Right renal cortex interstitium (tissue), 3 donors: Measurements from ENCODE around the gene CEMIP. TPM values are rescaled to one million over a fixed set of nuclear protein-coding genes. Genes with fewer than 3 reads are reported as not detected.

ENCODE experiments used
- DNase-seq, 3 donors: peaks; one replicate each; pipeline ENCODE4 v3.0.0-alpha.2; 2013; ENCODE audit warnings: low read depth in 3 of 3, low spot score in 2 of 3
- polyA plus RNA-seq, 3 donors: library from polyadenylated mRNA; unstranded; fragments of 120-200 nt; gene quantifications; one replicate each; pipeline ENCODE4 v1.2.1, GENCODE V29; 2013; ENCODE audit not compliant: insufficient read length in 3 of 3

The CEMIP gene
- polyA plus RNA-seq, 3 donors: 1.9 to 2.6 (median 2.5) TPM

DNA sequence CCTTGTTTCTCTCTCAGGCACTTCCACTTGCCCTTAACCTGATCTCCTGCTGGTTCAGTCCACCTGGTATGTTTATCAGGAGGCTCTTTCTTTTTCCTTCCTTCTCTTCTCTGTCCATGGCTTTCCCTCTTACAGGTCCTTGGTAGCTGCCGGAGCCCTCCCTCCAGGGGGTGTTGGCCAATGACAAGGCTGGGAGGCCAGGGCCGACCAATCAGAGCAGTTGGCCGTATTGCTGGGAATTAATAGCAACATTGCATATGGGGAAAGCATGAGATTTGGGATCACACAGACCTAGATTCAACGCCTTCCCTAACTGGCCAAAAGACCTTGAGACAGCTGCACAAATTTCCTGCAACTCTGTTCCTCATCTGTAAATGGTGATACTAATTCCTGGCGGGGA, 62.4 kb downstream of the CEMIP start:
- no peak for DNase-seq

DNA sequence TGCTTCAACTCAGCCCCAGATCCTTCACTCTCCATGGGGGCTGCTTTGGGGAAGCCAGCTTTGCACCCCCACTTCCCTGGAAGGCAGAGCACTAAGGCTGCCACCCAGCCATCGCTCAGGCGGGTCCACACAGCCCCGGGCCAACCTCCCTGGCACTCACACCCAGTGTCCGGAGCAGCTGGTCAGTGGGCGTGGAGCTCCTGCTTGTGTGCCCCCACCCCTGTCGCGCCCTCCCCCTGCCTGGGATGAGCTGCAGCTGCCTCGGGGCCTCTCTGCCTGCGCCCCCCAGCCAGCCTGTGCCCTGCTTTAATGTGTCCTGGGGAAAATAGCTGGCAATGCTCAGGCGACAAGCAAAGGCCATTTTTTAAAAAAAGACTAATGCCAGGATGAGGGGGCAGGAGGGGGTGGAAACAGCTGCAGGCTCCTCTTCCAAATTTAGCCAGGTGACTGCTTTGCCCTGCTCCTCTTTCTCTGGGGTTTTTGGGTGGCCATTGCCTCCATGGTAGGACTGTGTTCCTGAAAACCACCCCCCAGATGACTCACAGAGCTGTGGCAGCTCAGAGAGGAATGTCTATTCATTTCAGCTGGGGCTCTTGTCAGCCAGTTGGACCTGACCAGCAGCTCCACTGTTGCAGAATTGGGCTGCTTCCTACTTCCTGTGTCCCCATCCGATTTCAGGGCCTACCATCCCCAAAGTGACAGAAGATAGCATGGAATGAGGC, 65.0 kb downstream of the CEMIP start:
- DNase-seq: no peak

DNA sequence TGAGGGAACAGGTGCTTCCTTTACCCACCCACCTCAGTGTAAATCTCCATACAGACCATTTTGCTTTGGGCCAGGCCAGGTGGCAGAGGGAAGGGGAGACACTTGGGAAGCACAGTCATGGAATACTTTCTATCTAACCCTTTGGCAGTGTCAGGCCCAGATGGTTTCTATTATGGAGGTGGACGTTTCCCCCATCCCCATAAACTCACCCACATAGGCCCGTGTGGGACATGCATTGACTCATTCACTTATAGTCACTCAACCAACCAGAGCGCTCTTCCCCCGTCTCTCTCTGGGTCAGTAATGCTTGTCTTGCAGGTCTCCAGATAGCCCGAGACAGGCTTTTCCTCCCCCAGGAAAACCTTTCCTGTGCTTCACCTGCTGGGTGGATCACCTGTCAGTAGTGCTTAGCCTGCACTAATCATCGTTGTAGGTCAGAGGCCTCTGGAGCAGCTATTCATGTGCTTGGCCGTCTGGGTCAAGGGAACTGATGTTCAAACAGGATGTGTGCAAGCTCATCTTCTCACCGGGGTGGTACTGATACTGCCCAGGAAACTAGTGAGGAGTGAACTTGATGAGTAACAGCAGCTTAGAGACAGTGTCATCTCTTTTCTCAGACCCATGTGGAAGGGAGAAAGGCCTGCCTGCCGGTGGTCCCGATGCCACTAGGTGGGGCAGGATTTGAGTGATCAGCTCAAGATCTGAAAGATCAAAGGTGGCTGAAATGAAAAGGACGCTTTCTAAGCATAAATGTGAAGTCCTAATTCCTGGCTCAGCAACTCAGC, 67.1 kb downstream of the CEMIP start:
- no peak for DNase-seq

DNA sequence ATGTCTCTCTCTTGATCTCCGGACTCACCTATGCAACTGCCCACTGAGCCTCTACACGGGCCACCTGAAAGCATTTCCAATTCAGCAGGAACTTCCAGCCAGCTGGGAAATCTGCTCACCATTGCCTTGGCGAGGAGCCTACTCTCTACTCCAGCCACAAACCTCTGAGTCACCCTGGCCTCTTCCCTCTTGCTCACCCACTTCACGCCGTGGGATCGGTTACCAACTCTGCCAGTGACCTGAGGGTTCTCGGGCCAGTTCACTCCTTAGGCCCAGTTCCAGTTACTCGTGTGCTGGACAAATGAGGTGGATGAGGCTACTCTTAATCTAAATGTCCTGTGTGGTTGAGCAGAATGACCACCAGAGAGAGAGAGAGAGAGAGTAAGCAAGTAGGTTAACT, 70.1 kb downstream of the CEMIP start:
- DNase-seq: no peak

DNA sequence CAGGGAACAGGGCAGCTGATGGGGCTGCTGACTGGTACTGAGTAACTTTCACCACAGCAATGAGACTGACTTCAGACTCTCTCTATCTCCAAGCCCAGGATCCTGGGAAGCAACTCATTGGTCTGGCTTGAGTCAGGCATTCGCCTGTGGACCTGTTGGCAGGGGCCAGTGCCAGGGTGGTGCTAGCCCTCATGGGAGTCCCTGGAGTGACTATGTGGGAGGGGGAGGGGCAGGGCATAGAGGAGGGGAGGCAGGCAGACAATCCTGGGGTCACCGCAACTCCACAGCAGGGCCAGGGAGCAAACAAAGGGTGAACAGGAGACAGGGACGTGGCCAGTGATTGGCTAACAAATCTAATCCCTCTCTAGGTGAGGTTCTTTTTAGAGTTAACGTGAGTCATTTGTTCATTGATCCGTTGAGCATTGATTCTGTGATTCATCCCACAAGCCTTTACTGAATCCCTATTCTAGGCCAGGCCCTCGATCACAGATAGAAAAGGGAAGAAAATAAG, 71.8 kb downstream of the CEMIP start:
- DNase-seq: no peak

GRCh38 chr15:80852676-80853075, 73.5 kb downstream of the CEMIP start:
- DNase-seq: no peak

- no peak for DNase-seq
Measured at GRCh38 chr15:80854104-80854503, 74.9 kb downstream of the CEMIP start.

GRCh38 chr15:80855206-80855605, 76.0 kb downstream of the CEMIP start:
- DNase-seq: no peak

DNA sequence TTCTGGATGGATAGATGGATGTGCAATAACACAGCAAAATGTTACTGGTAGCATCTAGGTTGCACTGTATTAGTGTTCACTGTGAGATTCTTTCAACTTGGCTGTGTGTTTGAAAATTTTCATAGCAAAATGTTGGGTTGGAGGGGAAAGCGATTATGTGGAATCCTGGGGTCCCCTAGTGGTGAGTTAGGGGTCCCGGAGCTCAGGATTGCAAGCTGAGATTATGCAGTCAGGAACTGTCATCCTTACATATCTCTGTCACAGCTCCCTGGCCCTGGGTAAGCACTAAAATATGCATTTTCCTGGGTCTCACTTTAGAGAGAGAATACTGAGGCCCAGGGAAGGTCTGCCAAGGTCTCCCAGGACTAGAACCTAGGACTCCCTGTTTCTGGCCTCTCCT, 77.2 kb downstream of the CEMIP start:
- no peak for DNase-seq

- DNase-seq: no peak
Measured at GRCh38 chr15:80856809-80857377, 77.7 kb downstream of the CEMIP start.

DNA sequence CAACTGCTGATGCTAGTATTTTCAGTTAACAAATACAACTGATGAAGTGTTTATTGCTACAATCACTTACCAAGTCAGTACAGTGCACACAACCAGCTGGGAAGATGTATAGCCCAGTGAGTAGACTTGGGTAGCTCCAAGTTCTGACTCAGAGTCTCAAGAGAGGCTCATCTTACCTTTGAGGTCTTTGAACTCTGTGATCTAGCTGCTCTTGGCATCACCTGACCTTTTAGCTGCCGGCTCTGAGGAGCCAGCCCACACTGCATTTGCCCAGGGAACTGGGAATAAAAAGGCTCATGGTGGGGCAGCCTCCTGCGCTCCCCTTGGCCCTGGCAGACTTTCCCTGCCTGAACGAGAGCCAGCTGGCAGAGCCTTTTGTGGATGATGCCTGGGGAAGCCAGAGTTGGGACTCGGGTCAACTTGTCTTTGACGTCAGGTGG, 82.6 kb downstream of the CEMIP start:
- no peak for DNase-seq

DNA sequence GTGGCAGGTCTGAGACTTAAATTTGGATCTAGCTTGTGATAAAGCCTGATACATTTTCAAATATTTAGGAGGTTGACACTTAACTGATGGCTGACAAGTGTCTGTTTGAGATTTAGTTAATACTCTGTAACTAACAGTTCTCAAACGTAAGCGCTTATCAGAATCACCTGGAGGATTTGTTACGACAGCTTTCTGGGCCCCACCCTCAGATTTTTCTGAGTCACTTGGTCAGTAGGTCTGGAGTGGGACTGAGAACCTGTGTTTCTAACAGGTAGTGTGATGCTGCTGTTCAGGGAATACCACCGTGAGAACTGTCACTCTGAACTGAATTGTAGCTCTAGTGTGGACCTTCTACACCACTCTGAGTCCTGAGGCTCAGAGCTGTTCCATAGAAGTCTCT, 85.5 kb downstream of the CEMIP start:
- DNase-seq: no peak

DNA sequence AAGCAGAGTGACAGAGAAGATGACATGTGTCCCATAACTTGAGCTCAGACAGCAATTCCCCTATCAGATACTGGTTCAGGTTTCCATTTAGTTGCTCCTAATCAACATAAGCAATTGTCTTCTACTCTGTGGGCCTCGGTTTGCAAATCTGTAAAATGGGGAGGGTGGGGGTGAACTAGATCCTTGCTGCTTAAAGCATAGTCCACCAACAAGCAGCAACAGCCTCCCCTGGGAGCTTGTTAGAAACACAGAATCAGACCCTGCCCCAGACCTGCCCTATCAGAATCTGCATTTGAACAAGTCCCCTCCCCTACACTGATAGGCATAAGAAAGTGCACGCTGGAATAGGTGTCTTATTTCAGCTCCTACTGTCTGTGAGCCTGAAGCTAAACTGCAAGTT, 87.8 kb downstream of the CEMIP start:
- DNase-seq: no peak

GRCh38 chr15:80870366-80870765, 91.2 kb downstream of the CEMIP start:
- DNase-seq: no peak

GRCh38 chr15:80870893-80871292, 91.7 kb downstream of the CEMIP start:
- no peak for DNase-seq

- peak in 1 of 3 donors; percentile 27 for DNase-seq
Measured at GRCh38 chr15:80871858-80872257, 92.7 kb downstream of the CEMIP start.

GRCh38 chr15:80873366-80873952, 94.3 kb downstream of the CEMIP start:
- no peak for DNase-seq

DNA sequence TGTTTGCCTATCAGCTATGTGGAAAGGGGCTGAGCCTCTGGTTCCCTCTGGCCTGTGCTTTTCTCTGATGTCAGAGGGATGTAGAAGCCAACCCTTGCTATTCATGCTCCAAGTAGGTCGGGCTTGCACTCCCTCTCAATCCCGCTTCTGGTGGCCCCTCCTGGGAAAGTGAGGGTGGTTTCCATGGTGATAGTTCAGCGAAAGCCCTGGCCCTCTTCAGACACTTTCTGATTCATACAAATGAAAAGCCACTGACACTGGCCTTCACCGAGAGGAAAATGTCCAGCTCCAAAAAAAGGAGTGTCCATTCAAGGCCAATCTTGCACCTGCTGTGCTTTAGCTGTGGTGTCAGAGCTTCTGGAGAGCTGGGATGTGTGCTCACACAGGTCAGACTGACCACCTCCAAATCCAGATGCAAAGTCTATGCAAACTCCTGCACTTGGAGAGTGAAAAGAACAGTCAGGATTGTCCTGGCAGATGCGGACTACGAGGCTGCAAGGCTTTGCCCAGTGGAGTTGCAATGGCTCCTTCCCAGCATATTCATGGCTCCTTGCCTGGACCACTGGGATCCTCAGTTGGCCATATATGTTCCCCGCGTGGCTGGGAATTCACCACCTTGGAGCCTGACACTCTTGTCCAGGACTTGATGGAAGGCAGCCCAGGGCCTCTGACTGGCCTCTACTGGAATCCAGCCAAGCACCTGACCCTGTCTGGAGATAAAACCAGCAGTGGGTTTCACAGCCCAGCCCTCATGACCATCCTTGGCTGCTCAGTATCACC, 96.6 kb downstream of the CEMIP start:
- DNase-seq: no peak

DNA sequence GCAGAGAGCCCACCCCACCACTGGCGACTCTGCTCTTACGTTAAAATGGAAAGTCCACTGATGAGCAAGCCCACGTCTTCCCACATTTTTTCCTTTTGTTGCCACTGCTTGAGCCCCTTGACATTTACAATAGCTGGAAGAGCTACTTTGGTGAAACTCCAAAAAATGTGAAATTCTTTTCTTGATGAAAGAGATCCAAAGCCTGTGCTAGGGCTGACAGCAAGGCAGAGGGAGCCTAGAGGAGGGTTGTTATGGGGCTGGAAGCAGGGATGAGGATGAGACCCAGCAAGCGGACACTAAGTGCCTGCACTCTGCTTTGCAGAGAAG, 97.1 kb downstream of the CEMIP start:
- DNase-seq: no peak

DNA sequence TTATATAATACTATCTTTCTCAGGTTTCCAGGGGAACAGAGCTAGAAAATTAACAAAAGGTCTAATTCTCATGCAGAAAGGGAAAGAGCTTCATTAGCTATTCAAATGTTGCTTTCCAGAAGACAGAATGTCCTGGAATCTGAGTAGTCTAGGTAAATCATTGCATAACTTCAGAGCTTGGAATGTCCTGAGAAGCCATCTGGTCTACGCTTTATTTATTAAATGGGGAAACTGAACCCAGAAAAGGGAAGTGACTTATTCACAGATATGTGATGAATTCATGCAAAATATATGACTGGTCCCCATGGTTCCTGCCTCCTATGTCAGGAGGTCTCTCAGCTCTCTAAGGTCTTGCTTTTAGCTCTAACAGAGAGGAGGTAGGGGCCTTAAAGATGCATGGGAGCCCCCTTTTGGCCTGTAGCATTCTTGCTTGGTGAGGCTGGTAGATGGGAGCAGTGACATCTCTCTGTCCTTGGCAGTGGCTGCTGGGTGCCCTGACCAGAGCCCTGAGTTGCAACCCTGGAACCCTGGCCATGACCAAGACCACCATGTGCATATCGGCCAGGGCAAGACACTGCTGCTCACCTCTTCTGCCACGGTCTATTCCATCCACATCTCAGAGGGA, 99.2 kb downstream of the CEMIP start:
- no peak for DNase-seq
